Gastrocnemius medialis (tissue), 4 donors: ENCODE data around the gene NUP214. TPM values are rescaled to one million over a fixed set of nuclear protein-coding genes. Genes with fewer than 3 reads are reported as not detected.

Source experiments
- ATAC-seq, 2 donors: fragments of 150-250 bp; one replicate each; pipeline ENCODE4 v1.9.1; 2016
- DNase-seq, 2 donors: peaks; one replicate each; pipeline ENCODE4 v3.0.0-alpha.2; 2019
- H3K27ac ChIP-seq, 4 donors: fragments of 200-600 bp; sonication (generic); 1 replicate in 1 of 4; 2 replicates in 3 of 4; pipeline ENCODE4 v1.5.1; 2016 to 2018; ENCODE audit warnings: mild to moderate bottlenecking in 2 of 4, moderate library complexity in 1 of 4
- H3K27me3 ChIP-seq, 3 donors: fragments of 200-600 bp; sonication (generic) in 2 of 3; 1 replicate in 1 of 3; 2 replicates in 2 of 3; pipeline versions ENCODE4 v1.5.1 to v1.6.0; 2016 to 2019; ENCODE audit warnings: mild to moderate bottlenecking in 1 of 3, moderate library complexity in 1 of 3
- H3K36me3 ChIP-seq, 2 donors: fragments of 200-600 bp; sonication (generic) in 1 of 2; one replicate each; pipeline ENCODE4 v1.5.1; 2017 to 2018
- H3K4me1 ChIP-seq, 2 donors: fragments of 200-600 bp; sonication (generic) in 1 of 2; one replicate each; pipeline ENCODE4 v1.5.1; 2016 to 2017; ENCODE audit warnings: mild to moderate bottlenecking in 2 of 2
- H3K4me3 ChIP-seq, 4 donors: fragments of 200-600 bp; sonication (generic) in 3 of 4; 1 replicate in 1 of 4; 2 replicates in 3 of 4; pipeline ENCODE4 v1.5.1; 2016 to 2019; ENCODE audit warnings: mild to moderate bottlenecking in 2 of 4
- H3K9me3 ChIP-seq, 3 donors: fragments of 200-600 bp; sonication (generic) in 2 of 3; 1 replicate in 1 of 3; 2 replicates in 2 of 3; pipeline ENCODE4 v1.5.1; 2016 to 2019
- CTCF ChIP-seq, 5 experiments: fragments of 450-650 bp in 3 of 5; fragments of 200-600 bp in 2 of 5; sonication (generic) in 2 of 5; IDR thresholded peaks in 4 of 5; conservative IDR thresholded peaks in 1 of 5; 1 replicate in 4 of 5; 2 replicates in 1 of 5; pipeline ENCODE4 v1.5.1; 2016 to 2019; ENCODE audit warnings: antibody characterized with exemption in 5 of 5, mild to moderate bottlenecking in 3 of 5, moderate library complexity in 3 of 5
- POLR2A ChIP-seq, 2 donors: fragments of 450-650 bp; IDR thresholded peaks; one replicate each; pipeline ENCODE4 v1.6.1; 2017; ENCODE audit warnings: antibody characterized with exemption in 2 of 2, mild to moderate bottlenecking in 2 of 2, moderate library complexity in 2 of 2
- in situ Hi-C, 4 donors: fragments of 200-750 bp; cut with MboI; loops; one replicate each; pipeline versions ENCODE4 v1.15.0 to v1.8.0; 2017; ENCODE audit warnings: low sequenced_read_pairs in 4 of 4
- intact Hi-C: fragments of 100-400 bp; cut with DNase I; formaldehyde crosslinking; loops from one replicate; pipeline ENCODE4 v1.15.1; 2023; ENCODE audit warnings: low total_unique reads
- total RNA-seq, 4 donors: library from RNA; depleted of rRNA; stranded (reverse); fragments of >200 nt; gene quantifications; one replicate each; pipeline versions ENCODE4 v1.1.0 to v1.2.3, GENCODE V29; 2016

NUP214 gene
- total RNA-seq, 4 donors from 2014 or later, result 24.2 to 47.5 (median 29.9) TPM

GRCh38 chr9:131282688-131283422, 157.5 kb downstream of the NUP214 start:
- TF ChIP-seq CTCF (IDR thresholded peaks at IDR 0.05 in 4 of 5, conservative IDR thresholded peaks at IDR 0.05 in 1 of 5) (no peak), POLR2A (IDR thresholded peaks at IDR 0.05) (peak; percentile 52 to 58)
- DNase-seq, result peak; percentile 76 to 87
- Histone ChIP-seq H3K4me1 (peaks cover 32 to 41% of the 10 kb centered on the region in 2 donors), H3K27me3 (no peaks in the 10 kb centered on the region), H3K4me3 (peak overlapping the region; percentile 46 to 63 (median 54)), H3K9me3 (no peaks in the 10 kb centered on the region), H3K36me3 (no peaks in the 10 kb centered on the region), H3K27ac (peak overlapping the region; percentile 96 to 100 (median 98))
- ATAC-seq, result peak; percentile 81 to 87
- intact Hi-C loops, result loop anchor here (5.0 kb wide), 1 partner anchor 49 kb away; no protein-coding TSS in a partner anchor
- in situ Hi-C loops, result no loop called here

Other genes with a start within 250 kb of the NUP214 start
- not detected for gene QRFP, start 228.8 kb upstream of the NUP214 start, total RNA-seq
- not detected for gene FIBCD1, start 186.3 kb upstream of the NUP214 start, total RNA-seq
- gene LAMC3, start 116.4 kb upstream of the NUP214 start, total RNA-seq, result 1 to 10 TPM in 2 of 4 donors, under 1 TPM in 2; 0.07 to 1.5 (median 0.72) TPM
- 10 to 100 TPM in 1 of 4 donors, 1 to 10 TPM in 3; 7.5 to 10.6 (median 8.9) TPM for gene AIF1L, start 29.1 kb upstream of the NUP214 start, total RNA-seq
- 10 to 100 TPM in 2 of 4 donors, 1 to 10 TPM in 2; 3.6 to 16.0 (median 10.1) TPM for gene FAM78A, start 150.9 kb downstream of the NUP214 start, total RNA-seq
- 100 to 1,000 TPM; 110 to 395 (median 184) TPM for gene PLPP7, start 164.1 kb downstream of the NUP214 start, total RNA-seq